Testis (tissue), 3 donors: ENCODE measurements around the gene FAM53A. TPM values are rescaled to one million over a fixed set of nuclear protein-coding genes. Genes with fewer than 3 reads are reported as not detected.
"Not testable (repeated sequence)": the region's sequence is repeated elsewhere in the genome, so short reads cannot be mapped to it uniquely, and the experiment has no call there.

Experiments used
- DNase-seq: peaks from one replicate; pipeline ENCODE4 v3.0.0-alpha.2; 2019
- H3K27ac ChIP-seq, 2 donors: fragments of 200-600 bp; sonication (generic); one replicate each; pipeline ENCODE4 v1.5.1; 2019
- H3K27me3 ChIP-seq: fragments of 200-600 bp; sonication (generic); one replicate; pipeline ENCODE4 v1.5.1; 2019
- H3K36me3 ChIP-seq: fragments of 200-600 bp; sonication (generic); one replicate; pipeline ENCODE4 v1.5.1; 2017; ENCODE audit warnings: low read depth; ENCODE audit errors: missing control alignments
- H3K4me1 ChIP-seq: fragments of 200-600 bp; sonication (generic); one replicate; pipeline ENCODE4 v1.5.1; 2019
- H3K4me3 ChIP-seq, 2 donors: fragments of 200-600 bp; sonication (generic); one replicate each; pipeline ENCODE4 v1.5.1; 2017 to 2019
- H3K9me3 ChIP-seq: fragments of 200-600 bp; sonication (generic); one replicate; pipeline ENCODE4 v1.5.1; 2017
- POLR2A ChIP-seq: fragments of 450-650 bp; IDR thresholded peaks from one replicate; pipeline ENCODE4 v1.6.1; 2017; ENCODE audit warnings: antibody characterized with exemption, mild to moderate bottlenecking, moderate library complexity
- WGBS, 2 donors: methylation state at CpG; one replicate each; pipeline ENCODE4 v1.1.5; 2018; 5-methylcytosine and 5-hydroxymethylcytosine counted together
- intact Hi-C: fragments of 100-400 bp; cut with DNase I; formaldehyde crosslinking; loops from one replicate; pipeline ENCODE4 v1.15.1; 2023; ENCODE audit warnings: low total_unique reads
- polyA plus RNA-seq: library from polyadenylated mRNA; stranded (reverse); fragments of 350-450 nt; fragmentation: Illumina TruSeq; extraction: RNeasy Lipid Tissue Mini Kit (QIAGEN cat#74804); gene quantifications from one replicate; pipeline ENCODE4 v1.2.3, GENCODE V29; 2014; ENCODE audit warnings: low read depth, low replicate concordance; ENCODE audit not compliant: insufficient read depth
- total RNA-seq, 2 donors: library from RNA; depleted of rRNA; stranded (reverse); fragments of >200 nt; gene quantifications; one replicate each; pipeline ENCODE4 v1.2.3, GENCODE V29; 2016
- TF ChIP-seq, protein P1 (sequence below), 3 experiments: fragments of 450-650 bp in 2 of 3; fragments of 200-600 bp in 1 of 3; sonication (generic) in 1 of 3; IDR thresholded peaks; one replicate each; pipeline ENCODE4 v1.5.1; 2016 to 2019; ENCODE audit warnings: antibody characterized with exemption in 3 of 3, mild to moderate bottlenecking in 2 of 3, moderate library complexity in 1 of 3

Gene FAM53A
- total and polyA plus RNA-seq, 3 donors from 2014 or later, result 24.2 to 60.8 (median 41.3) TPM

DNA sequence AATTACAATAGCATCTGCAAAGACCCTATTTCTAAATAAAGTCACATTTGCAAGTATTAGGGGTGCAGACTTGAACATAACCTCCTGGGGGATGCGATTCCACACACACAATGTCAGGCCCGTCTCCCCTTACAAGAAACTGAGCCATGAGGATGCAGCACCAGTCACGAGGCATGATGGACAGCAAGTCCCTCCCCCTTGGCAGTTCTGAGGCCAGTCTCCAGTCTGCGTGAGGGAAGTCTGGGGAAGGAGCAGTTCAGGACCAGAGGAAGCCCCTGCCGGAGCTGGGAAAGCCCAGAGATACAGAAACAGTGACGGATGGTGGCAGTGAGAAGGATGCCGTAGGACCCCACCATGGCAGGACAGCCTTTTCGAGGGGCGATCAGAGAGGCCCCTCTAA, 9.4 kb downstream of the FAM53A start:
- WGBS, 2 donors, result 71 to 73% methylated on average over 9 of the region's 9 CpGs
- TF ChIP-seq POLR2A, result no peak
- TF ChIP-seq, protein P1, sequence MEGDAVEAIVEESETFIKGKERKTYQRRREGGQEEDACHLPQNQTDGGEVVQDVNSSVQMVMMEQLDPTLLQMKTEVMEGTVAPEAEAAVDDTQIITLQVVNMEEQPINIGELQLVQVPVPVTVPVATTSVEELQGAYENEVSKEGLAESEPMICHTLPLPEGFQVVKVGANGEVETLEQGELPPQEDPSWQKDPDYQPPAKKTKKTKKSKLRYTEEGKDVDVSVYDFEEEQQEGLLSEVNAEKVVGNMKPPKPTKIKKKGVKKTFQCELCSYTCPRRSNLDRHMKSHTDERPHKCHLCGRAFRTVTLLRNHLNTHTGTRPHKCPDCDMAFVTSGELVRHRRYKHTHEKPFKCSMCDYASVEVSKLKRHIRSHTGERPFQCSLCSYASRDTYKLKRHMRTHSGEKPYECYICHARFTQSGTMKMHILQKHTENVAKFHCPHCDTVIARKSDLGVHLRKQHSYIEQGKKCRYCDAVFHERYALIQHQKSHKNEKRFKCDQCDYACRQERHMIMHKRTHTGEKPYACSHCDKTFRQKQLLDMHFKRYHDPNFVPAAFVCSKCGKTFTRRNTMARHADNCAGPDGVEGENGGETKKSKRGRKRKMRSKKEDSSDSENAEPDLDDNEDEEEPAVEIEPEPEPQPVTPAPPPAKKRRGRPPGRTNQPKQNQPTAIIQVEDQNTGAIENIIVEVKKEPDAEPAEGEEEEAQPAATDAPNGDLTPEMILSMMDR (IDR thresholded peaks at IDR 0.05), result no peak
- DNase-seq, result no peak
- Histone ChIP-seq H3K9me3 (no peaks in the 10 kb centered on the region), H3K27me3 (no peaks in the 10 kb centered on the region), H3K4me1 (no peaks in the 10 kb centered on the region), H3K36me3 (no peaks in the 10 kb centered on the region), H3K27ac (no peak overlapping the region), H3K4me3 (no peak overlapping the region)
- intact Hi-C loops, result no loop called here

- H3K27me3 ChIP-seq, result no peaks in the 10 kb centered on the region
- H3K27ac ChIP-seq, result no peak overlapping the region
- intact Hi-C loops, result no loop called here
- no peaks in the 10 kb centered on the region for H3K36me3 ChIP-seq
- TF ChIP-seq POLR2A, result no peak
- TF ChIP-seq, protein P1 (IDR thresholded peaks at IDR 0.05), result no peak
- no peak for DNase-seq
- H3K4me1 ChIP-seq, result peaks cover 5% of the 10 kb centered on the region
- no peak overlapping the region for H3K4me3 ChIP-seq
- WGBS, 2 donors, result 88 to 90% methylated on average over 20 of the region's 20 CpGs
- no peaks in the 10 kb centered on the region for H3K9me3 ChIP-seq
Measured at GRCh38 chr4:1673671-1674070, 10.4 kb downstream of the FAM53A start.

- H3K9me3 ChIP-seq, H3K4me3 ChIP-seq, H3K36me3 ChIP-seq, H3K27me3 ChIP-seq, H3K27ac ChIP-seq, intact Hi-C loops, H3K4me1 ChIP-seq, DNase-seq: not testable (repeated sequence)
- WGBS, 2 donors, result 88 to 95% methylated on average over 17 to 19 of the region's 20 CpGs
Measured at GRCh38 chr4:1671011-1671410, 13.1 kb downstream of the FAM53A start.

- Histone ChIP-seq H3K9me3 (no peaks in the 10 kb centered on the region), H3K4me1 (peaks cover 8% of the 10 kb centered on the region), H3K4me3 (no peak overlapping the region), H3K36me3 (no peaks in the 10 kb centered on the region), H3K27ac (no peak overlapping the region), H3K27me3 (no peaks in the 10 kb centered on the region)
- intact Hi-C loops, result no loop called here
- 93 to 98% methylated on average over 7 to 11 of the region's 11 CpGs for WGBS, 2 donors
- TF ChIP-seq, protein P1 (IDR thresholded peaks at IDR 0.05), result no peak
- TF ChIP-seq POLR2A, result no peak
- no peak for DNase-seq
Measured at GRCh38 chr4:1670279-1670678, 13.8 kb downstream of the FAM53A start.

- WGBS, 2 donors, result 91 to 96% methylated on average over 10 to 21 of the region's 21 CpGs
- no peaks in the 10 kb centered on the region for H3K27me3 ChIP-seq
- no peaks in the 10 kb centered on the region for H3K9me3 ChIP-seq
- no peak overlapping the region for H3K27ac ChIP-seq
- no peak for DNase-seq
- TF ChIP-seq POLR2A, result no peak
- TF ChIP-seq, protein P1 (IDR thresholded peaks at IDR 0.05), result no peak
- H3K4me3 ChIP-seq, result no peak overlapping the region
- no peaks in the 10 kb centered on the region for H3K36me3 ChIP-seq
- H3K4me1 ChIP-seq, result peaks cover 8% of the 10 kb centered on the region
- intact Hi-C loops, result no loop called here
Measured at GRCh38 chr4:1669850-1670249, 14.3 kb downstream of the FAM53A start.
